SK-N-MC (cell line): ENCODE measurements around the gene LONP1.

Source experiments
- EZH2 ChIP-seq: fragments of 200-600 bp; sonication (generic); IDR thresholded peaks from one replicate; pipeline ENCODE4 v1.6.1; 2017; ENCODE audit warnings: antibody characterized with exemption
- FOXP2 ChIP-seq: optimal IDR thresholded peaks from 2 replicates; pipeline ENCODE3; 2011; ENCODE audit warnings: mild to moderate bottlenecking, moderate library complexity; ENCODE audit not compliant: insufficient read depth; ENCODE audit errors: extremely low read length, control extremely low read depth
- POLR2AphosphoS5 ChIP-seq: IDR thresholded peaks from 2 replicates; pipeline ENCODE4 v1.6.1; 2012; ENCODE audit warnings: mild to moderate bottlenecking, low read depth, low read length, borderline replicate concordance

DNA sequence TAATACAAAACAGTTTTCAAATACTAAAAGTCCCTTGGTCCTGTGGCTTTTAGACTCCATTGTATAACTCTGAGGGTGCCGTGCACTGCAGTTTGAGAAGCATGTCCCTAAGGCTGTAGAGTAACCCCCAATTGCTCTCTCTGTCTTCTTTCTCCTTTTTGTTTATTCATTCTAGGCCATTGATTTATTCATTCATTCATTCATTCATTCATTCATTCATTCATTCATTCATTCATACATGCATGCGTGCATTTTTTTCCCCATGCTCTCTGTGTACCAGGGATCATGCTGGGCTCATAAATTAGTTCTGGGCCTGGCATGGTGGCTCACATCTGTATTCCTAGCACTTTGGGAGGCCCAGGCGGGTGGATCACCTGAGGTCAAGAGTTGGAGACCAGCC lies 45.3 kb upstream of the LONP1 start:
- TF ChIP-seq EZH2, result no peak
- no peak for TF ChIP-seq POLR2AphosphoS5
- no peak for TF ChIP-seq FOXP2
